Measurements from ENCODE around the gene PERM1.
A peak's percentile ranks its signal among the peaks of the same experiment; 100 is the strongest.
"Not testable (repeated sequence)": the region's sequence is repeated elsewhere in the genome, so short reads cannot be mapped to it uniquely, and the experiment has no call there.

The PERM1 gene

GRCh38 chr1:964691-965525, 17.0 kb downstream of the PERM1 start:
- DNase-seq, result no peak

DNA sequence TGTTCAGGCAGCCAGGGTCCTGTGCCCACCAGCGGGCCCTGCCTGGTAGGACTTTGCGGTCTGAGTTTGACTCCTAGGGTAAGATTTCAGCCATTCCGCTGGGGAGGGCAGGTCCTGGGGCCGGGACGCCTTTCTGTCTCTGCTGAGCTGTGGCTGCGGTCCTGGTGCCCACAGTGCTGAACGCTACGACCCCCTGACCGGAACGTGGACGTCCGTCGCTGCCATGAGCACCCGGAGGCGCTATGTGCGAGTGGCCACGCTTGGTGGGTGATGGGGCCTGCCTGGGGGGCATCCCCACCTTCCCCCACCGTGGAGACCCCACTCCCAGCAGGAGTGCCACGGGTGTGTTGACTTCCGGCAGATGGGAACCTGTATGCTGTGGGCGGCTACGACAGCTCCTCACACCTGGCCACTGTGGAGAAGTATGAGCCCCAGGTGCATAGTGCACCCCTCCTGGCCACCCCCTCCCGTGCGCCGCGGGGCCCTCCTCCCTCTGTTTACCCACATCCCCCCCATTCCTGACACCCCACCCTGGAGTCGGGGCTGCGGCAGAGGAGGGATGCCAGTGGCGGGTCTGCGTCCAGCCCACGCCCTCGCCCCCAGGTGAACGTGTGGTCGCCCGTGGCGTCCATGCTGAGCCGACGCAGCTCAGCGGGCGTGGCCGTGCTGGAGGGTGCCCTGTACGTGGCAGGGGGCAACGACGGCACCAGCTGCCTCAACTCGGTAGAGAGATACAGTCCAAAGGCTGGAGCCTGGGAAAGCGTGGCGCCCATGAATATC, 18.0 kb downstream of the PERM1 start:
- DNase-seq, result no peak

GRCh38 chr1:963301-963651, 18.6 kb downstream of the PERM1 start:
- no peak for DNase-seq

GRCh38 chr1:962381-963300, 19.3 kb downstream of the PERM1 start:
- no peak for DNase-seq

DNA sequence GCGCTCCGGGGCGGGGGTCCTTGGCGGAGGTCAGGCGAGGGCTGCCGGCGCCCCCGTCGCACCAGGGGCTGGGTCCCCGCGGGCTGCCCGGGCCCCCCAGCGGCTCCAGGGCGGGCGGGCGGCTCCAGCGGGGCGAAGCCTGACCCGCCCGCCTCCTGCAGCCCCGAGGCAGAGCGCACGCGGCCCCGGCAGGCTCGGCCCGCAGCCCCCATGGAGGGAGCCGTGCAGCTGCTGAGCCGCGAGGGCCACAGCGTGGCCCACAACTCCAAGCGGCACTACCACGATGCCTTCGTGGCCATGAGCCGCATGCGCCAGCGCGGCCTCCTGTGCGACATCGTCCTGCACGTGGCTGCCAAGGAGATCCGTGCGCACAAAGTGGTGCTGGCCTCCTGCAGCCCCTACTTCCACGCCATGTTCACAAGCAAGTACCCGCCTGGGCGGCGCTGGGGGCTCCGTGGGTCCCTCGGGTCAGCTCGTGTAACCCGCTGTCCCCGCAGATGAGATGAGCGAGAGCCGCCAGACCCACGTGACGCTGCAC, 20.7 kb downstream of the PERM1 start:
- DNase-seq, result no peak

- peak; percentile 85 for DNase-seq
Measured at GRCh38 chr1:960363-961131, 21.3 kb downstream of the PERM1 start, which contains the start of gene KLHL17. KLHL17 (plus strand) TSS chr1:960584; CDS start chr1:960694, 110 bp downstream.

DNA sequence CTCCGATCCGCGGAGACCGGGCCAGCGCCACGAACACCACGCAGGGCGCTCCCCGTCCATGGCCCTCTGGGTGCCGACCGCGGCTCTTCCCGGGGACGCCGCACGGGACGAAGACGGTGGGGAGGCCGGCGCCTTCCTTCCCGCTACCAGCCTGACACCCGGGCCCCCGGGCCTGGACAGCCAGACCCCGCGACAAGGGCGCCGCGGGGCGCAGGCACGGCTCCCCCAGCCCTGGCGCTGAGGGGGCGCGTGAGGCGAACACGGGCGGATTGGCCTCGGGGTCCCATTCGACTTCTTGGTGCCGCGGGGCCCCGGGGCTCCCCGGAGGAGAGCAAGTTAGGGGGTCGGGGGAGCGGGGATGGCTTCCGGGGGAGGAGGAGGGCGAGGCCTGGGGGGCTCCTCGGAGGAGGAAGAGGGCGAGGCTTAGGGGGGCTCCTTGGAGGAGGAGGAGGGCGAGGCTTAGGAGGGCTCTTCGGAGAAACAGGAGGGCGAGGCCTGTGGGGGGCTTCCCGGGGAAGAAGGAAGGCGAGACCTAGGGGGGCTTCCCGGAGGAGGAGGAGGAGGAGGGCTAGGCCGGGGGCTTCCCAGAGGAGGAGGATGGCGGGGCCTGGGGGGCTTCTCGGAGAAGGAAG, 22.0 kb downstream of the PERM1 start:
- no peak for DNase-seq

DNA sequence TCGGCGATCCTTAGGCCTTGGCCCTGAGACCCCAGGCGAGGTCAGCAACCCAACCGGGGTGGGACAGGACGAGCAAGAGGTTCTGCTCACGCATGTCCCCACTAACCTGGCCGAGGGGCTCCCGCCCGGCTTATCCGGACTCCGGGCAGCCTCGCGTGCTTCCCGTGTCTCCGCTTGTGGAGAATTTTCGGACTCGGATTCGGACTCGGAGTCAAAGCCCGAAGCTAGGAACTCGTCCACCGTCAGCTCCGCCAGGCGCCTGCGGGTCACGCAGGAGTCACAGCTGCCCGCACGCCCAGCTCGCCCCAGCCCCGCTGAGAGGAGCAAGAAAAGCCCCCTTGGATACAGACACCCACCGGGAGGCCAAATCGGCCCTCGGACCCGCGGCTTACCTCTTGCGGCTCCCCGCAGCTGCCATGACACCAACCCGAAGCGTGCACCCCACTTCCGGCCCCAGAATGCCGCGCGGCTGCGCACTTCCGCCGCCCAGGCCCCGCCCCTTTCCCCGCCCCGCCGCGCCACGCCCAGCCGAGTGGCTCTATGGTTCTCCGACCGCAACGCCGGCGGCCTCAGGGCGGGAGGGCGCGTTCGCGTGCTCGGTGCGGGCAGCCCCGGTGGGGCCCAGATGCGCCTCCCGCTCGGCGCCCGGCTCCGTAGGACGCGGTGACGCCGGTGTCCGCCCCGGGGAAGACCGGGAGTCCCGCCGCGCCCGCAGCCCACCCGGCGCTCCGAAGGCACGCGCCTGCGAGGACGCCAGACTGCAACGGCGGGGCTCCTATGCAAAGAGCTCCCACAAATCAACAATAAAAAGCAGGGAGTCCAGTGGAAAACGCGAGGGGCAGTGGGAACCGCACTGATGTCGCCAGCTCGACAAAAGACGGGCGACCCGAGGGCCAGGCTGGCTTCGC, 22.8 kb downstream of the PERM1 start, which contains the start of gene NOC2L:
TSS of gene NOC2L (minus strand) at position 434 of the 908 bp plus-strand sequence. CDS start at position 418, 16 bp downstream.
- peak; percentile 97 for DNase-seq

DNA sequence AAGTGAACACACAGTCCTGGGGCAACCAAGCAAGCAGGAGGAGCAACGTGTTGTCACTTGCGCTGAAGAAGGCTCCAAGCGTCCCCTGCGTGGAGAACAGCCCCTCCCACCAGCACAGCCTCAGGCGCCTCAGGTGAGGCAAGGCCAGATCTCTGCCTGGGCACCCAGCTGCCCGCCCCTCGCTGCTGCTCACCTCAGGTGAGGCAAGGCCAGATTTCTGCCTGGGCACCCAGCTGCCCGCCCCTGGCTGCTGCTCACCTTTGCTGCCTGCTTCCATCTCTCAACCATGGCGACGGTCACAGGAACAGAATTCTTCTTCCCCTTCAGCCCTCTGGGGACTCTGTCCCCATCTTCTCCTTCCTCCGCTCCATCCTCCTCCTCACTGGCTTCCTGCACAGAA, 25.3 kb downstream of the PERM1 start:
- DNase-seq, result no peak

- no peak for DNase-seq
Measured at GRCh38 chr1:955474-955873, 26.4 kb downstream of the PERM1 start.

- no peak for DNase-seq
Measured at GRCh38 chr1:954927-955326, 27.0 kb downstream of the PERM1 start.

DNA sequence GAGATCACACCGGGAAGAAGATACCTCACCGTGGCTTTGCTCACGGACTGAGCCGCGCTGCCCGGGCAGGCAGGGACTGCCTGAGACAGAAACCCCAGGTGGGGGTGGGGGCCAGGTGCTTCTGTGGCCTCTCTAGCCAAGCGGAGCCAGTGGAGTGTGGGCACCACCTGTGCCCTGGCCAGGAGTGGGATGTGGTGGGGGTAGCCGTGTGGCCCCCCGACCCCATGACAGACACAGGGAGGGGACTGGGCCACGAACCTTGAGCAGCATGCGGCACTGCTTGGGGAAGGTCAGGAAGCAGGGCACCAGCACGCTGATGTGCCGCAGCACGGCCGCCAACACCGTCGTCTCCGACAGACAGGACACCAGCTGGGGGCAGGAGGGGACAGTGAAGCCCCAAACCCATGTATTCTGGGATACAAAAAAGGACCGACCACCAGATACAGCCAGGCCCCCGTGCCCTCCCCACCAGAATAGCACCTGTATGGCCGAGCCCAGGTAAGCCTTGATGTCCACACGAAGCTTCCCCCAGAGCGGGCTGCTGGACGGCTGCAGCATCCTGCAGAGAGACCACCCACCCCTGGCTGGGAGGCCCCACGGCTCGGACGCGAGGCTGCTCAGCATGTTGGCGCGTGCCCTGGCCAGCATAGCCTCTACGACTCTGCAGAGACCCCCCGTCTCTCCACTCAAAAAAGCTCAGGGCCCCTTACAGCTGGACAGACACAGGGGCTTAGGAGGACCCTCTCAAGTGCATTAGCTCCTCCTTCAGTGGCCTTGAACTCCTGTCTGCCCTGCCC, 28.2 kb downstream of the PERM1 start:
- DNase-seq, result no peak

GRCh38 chr1:952603-953002, 29.3 kb downstream of the PERM1 start:
- no peak for DNase-seq

- no peak for DNase-seq
Measured at GRCh38 chr1:952201-952600, 29.7 kb downstream of the PERM1 start.

DNA sequence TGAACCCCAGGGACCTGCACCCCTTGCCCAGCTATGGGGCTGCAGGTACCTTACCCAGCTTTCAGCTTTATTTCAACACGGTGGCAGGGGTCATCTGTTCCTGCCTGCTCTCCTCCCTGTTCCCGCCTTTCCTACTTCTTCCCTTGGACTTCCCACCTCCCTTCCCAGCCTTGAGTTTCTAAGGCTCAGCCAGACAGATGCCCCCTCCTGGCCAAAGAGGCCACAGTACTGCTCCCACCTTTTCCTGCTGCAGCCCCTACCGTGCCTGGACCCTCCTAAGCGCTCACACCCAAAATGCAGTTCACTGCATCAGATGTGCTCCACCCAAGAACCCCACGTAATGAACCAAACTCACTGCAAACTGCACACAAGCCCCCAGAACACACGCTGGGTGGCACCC, 30.5 kb downstream of the PERM1 start:
- DNase-seq, result no peak

- no peak for DNase-seq
Measured at GRCh38 chr1:950881-951280, 31.0 kb downstream of the PERM1 start.

DNA sequence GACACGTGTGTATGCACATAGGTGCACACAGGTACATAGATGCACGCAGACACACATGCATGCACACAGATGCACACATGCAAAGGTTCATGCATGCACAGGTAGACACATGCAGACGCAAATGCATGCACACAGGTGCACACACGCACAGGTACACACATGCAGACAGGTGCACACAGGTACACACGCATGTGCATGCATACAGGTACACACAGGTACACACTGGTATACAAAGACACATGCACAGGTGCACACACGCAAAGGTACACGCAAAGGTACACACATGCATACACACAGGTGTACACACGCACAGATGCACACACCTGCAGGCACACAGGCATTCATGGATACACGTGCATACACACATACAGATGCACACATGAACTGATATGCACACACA, 31.6 kb downstream of the PERM1 start:
- no peak for DNase-seq

DNA sequence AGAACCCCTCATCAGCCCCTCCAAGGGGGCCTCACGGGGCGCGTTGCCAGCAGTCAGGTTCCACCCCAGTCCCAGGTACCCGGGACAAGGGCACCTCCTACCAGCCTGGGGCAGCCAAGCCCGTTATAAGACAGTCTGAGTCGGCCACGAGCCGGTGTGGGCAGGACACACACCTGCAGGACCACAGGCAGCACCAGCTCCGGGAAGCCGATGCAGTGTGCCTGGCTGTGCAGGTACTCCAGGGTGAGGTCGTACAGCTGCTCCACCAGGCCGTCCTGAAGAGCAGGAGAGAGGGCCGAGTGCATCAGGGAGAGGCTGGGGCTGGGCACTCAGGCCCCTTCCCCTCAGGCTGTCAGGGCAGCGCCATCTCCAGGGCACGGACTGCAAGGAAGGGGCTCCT, 33.9 kb downstream of the PERM1 start:
- no peak for DNase-seq

DNA sequence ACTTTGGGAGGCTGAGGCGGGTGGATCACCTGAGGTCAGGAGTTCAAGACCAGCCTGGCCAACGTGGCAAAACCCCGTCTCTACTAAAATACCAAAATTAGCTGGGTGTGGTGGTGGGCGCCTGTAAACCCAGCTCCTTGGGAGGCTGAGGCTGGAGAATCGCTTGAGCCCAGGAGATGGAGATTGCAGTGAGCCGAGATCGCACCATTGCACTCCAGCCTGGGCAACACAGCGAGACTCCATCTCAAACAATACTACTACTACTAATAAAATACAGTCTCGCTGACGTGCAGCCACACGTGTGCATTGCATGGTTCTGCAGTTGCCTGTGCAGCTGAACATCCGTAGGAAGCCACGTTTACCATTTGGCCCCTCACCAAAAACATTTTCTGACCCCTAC, 35.1 kb downstream of the PERM1 start:
- DNase-seq, result not testable (repeated sequence)

Measured in CD4-positive, alpha-beta T cell treated with Interleukin-17A for 4 hours (primary cell).